Measurements from ENCODE around the gene GMEB1. TPM values are rescaled to one million over a fixed set of nuclear protein-coding genes. Genes with fewer than 3 reads are reported as not detected.

Gene GMEB1, protein sequence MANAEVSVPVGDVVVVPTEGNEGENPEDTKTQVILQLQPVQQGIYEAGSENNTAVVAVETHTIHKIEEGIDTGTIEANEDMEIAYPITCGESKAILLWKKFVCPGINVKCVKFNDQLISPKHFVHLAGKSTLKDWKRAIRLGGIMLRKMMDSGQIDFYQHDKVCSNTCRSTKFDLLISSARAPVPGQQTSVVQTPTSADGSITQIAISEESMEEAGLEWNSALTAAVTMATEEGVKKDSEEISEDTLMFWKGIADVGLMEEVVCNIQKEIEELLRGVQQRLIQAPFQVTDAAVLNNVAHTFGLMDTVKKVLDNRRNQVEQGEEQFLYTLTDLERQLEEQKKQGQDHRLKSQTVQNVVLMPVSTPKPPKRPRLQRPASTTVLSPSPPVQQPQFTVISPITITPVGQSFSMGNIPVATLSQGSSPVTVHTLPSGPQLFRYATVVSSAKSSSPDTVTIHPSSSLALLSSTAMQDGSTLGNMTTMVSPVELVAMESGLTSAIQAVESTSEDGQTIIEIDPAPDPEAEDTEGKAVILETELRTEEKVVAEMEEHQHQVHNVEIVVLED
- total RNA-seq (2022; extraction: Qiagen RNA extraction), result 5.2 to 6.5 TPM (median 5.6 TPM) in 5 replicates

DNA sequence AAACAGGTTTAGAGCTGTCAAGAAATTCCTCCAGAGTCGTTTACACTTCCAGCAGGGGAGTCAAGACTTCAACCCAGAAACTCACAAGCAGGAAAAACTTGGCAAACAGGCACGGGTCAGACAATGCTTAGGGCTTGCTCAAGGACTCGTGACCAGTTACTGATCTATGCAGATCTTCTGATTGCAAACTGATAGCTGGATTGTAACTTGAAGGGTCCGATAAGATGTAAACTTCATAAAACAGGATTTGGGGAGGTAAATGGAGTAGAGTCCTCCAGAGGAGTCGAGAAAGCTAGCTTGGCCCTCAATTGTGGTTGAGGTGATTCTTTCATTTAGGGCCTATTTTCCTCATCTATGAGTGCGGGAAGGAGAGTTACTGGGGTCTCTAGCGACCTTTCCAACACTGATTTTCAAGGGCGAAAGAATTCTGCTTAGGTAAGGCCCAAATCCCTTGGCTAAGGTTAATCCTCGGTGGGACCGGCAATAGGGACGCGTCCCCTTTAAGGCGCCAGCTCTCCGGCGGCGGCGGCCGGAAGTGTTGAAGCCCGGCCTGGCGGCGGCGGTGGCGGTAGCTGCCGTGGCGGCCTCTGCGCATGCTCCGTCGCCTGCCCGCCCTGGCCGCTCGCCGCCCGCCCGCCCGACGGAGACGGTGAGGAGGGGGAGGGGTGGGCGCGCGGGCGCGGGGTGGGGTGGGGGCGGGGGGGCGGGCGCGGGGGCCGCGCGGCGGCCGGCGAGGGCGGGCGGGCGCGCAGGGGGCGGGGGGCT lies at the start of gene GMEB1:
TSS of gene GMEB1 (plus strand) at position 594 of the 765 bp plus-strand sequence. CDS start 14,829 bp downstream, outside the sequence.

DNA sequence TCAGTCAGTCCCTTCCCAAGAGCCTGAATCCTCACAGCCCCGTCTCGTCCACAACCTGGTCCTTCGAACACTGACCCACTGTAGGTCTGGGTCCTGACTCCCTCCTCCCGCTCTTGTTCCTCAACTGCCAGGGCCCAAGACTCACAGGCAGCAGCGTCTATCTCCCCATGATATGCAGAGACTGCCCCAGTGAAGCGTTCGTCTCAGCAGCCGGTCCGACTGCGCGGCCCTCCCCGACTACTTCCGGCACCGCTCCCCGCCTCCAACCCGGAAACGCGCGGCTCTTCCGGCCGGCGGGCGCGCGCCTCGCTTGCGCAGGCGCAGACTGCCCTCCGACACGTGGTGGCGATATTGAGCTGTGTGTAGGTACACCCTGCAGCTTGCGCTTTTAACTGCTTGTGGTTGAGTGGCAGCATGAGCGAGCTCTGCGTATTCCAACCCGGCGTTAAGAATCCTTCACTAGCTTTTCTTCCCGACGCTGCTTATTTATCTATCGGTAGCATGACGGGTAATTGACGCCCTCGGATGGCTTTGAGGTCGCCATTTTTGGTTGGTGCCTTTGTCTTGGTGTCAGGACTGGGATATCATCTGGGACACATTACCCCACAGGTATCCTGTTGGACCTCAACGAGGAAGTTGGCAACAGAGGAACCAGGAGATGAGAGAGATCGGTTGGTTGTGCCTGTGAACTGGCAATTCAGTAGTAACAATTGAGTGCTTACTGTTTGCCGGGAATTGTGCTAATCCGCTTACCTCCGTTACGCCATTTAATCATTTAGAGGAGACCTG lies 25.5 kb upstream of the GMEB1 start, which contains the start of gene TAF12:
TSS of gene TAF12 (minus strand) at position 221 of the 789 bp plus-strand sequence. CDS start 20,986 bp downstream, outside the sequence.

DNA sequence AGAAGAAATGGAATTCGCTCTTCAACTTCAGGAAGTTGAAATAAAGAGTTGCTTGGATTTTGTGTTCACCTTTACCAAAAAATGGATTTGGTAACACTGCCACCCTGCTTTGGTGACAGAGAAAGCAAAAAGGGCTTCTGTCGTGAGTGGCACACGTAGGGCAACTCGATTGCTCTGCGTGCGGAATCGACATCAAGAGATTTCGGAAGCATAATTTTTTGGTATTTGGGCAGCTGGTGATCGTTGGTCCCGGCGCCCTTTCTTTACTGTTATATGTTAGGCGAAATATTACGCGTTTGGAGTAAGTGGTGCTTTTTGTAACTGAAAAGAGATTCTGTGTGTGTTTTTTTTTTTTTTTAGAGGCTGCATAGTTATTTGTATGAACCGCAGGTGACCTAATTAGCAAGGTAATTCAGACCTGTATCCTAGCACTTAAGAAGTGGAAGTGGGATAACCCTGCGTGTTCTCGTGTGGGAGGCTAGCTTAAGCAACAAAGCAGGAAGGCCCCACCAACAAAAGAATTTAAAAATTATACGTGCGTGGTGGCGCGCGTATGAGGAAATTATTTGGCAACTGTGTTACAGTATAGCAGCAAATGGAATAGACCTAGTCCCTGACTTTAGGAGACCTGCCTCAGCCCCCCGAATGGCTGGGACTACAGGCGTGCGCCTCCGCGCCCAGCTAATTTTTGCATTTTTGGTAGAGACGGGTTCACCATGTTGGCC lies 19.9 kb upstream of the GMEB1 start, which contains the start of gene RNU11:
TSS of gene RNU11 (plus strand) at position 127 of the 725 bp plus-strand sequence.

DNA sequence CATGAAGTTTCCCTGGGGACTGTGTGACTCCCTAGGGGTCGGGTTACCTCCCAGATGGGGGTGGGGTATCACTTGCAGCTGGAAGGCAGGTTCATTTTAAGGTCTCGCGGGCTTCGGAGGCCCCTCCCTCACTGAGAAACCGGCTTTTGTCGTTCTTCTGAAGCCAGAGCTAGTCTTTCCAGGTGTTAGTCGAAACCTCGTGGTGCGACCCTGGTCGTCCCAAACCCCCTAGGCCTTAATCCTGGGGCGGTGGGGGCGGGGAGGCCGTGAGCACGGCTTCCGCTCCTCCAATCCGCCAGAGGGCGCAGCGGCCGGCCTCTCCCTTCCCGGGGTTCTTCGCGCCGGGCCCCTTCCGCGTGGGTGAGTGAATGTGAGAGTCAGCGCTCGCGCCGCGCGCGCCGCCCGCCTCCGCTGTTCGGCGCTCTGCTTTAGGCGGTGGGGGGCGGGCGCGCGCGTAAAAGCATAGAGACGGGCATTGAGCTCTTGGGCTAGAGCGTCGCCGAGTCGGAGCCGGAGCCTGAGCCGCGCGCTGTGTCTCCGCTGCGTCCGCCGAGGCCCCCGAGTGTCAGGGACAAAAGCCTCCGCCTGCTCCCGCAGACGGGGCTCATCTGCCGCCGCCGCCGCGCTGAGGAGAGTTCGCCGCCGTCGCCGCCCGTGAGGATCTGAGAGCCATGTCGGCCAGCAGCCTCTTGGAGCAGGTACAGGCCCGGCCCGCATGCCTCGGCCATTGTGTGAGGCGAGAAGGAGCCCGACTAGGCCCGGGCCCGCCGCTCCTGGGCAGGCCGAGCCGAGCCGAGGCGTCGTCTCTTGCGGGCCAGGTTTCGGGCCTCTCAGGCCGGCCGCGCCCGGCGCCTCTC lies 68.1 kb downstream of the GMEB1 start, which contains the start of gene YTHDF2:
TSS of gene YTHDF2 (plus strand) at position 491 of the 857 bp plus-strand sequence. CDS start at position 672, 181 bp downstream.

Other genes starting within 250 kb of the GMEB1 start
- 70.4 to 86.1 TPM (median 74.5 TPM) in 5 replicates for gene RCC1, start 162.7 kb upstream of the GMEB1 start, total RNA-seq (2022; extraction: Qiagen RNA extraction)
- gene TRNAU1AP, start 115.7 kb upstream of the GMEB1 start, total RNA-seq (2022; extraction: Qiagen RNA extraction), result 18.9 to 28.1 TPM (median 26.5 TPM) in 5 replicates
- 3.0 to 3.9 TPM (median 3.4 TPM) in 5 replicates for gene RAB42, start 76.5 kb upstream of the GMEB1 start, total RNA-seq (2022; extraction: Qiagen RNA extraction)
- 11.9 to 13.1 TPM (median 12.6 TPM) in 5 replicates for gene TAF12, start 25.7 kb upstream of the GMEB1 start, total RNA-seq (2022; extraction: Qiagen RNA extraction)
- gene RNU11, start 20.2 kb upstream of the GMEB1 start, total RNA-seq (2022; extraction: Qiagen RNA extraction), result not detected in 5 replicates
- gene YTHDF2, start 68.2 kb downstream of the GMEB1 start, total RNA-seq (2022; extraction: Qiagen RNA extraction), result 52.1 to 65.4 TPM (median 54.0 TPM) in 5 replicates
- gene OPRD1, start 143.4 kb downstream of the GMEB1 start, total RNA-seq (2022; extraction: Qiagen RNA extraction), result 0.02 to 0.07 TPM (median 0.03 TPM) in 4 of 5 replicates, not detected in the other
- 3.4 to 5.4 TPM (median 4.6 TPM) in 5 replicates for gene EPB41, start 245.8 kb downstream of the GMEB1 start, total RNA-seq (2022; extraction: Qiagen RNA extraction)

All from A549 treated with Hydrocortisone at 1 μM for 4 hours (cell line).